AG10803 (cell line): Measurements from ENCODE around the gene HEXIM2.
"Not testable (repeated sequence)": the region's sequence is repeated elsewhere in the genome, so short reads cannot be mapped to it uniquely, and the experiment has no call there.

Source experiments
- DNase-seq: peaks from one replicate; pipeline ENCODE4 v3.0.0; 2010; ENCODE audit warnings: low read depth
- H3K4me3 ChIP-seq: 2 replicates; pipeline ENCODE4 v1.5.1; 2011; ENCODE audit warnings: mild to moderate bottlenecking, low read length, control low read depth
- CTCF ChIP-seq: conservative IDR thresholded peaks from 2 replicates; pipeline ENCODE4 v1.5.1; 2011; ENCODE audit warnings: mild to moderate bottlenecking, low read length, control low read depth, inconsistent platforms

The HEXIM2 gene

GRCh38 chr17:45123076-45123770 lies 38.5 kb upstream of the HEXIM2 start:
- DNase-seq = no peak

GRCh38 chr17:45123930-45124796 lies 37.5 kb upstream of the HEXIM2 start:
- no peak for TF ChIP-seq CTCF
- peak; percentile 85 for DNase-seq
- H3K4me3 ChIP-seq = no peak overlapping the region

More at GRCh38 chr17:45123076-45123770, 38.5 kb upstream of the HEXIM2 start:
- no peak overlapping the region for H3K4me3 ChIP-seq
- TF ChIP-seq CTCF = no peak

- H3K4me3 ChIP-seq, DNase-seq: not testable (repeated sequence)
Measured at GRCh38 chr17:45124797-45125122, 36.9 kb upstream of the HEXIM2 start.

- no peak for TF ChIP-seq CTCF
- no peak overlapping the region for H3K4me3 ChIP-seq
- no peak for DNase-seq
Measured at GRCh38 chr17:45125509-45125908, 36.2 kb upstream of the HEXIM2 start.

GRCh38 chr17:45127207-45127547 lies 34.5 kb upstream of the HEXIM2 start:
- H3K4me3 ChIP-seq = no peak overlapping the region
- DNase-seq = no peak
- no peak for TF ChIP-seq CTCF

- DNase-seq = peak; percentile 60
- TF ChIP-seq CTCF = no peak
Measured at GRCh38 chr17:45127548-45128300, 34.0 kb upstream of the HEXIM2 start.

GRCh38 chr17:45128331-45128730 lies 33.3 kb upstream of the HEXIM2 start:
- no peak for TF ChIP-seq CTCF
- H3K4me3 ChIP-seq = no peak overlapping the region
- no peak for DNase-seq

More at GRCh38 chr17:45127548-45128300, 34.0 kb upstream of the HEXIM2 start:
- no peak overlapping the region for H3K4me3 ChIP-seq
